Colonic mucosa (tissue), 4 donors: ENCODE data around the gene ARHGAP26. TPM values are rescaled to one million over a fixed set of nuclear protein-coding genes. Genes with fewer than 3 reads are reported as not detected.

Source experiments
- DNase-seq: peaks from one replicate; pipeline ENCODE4 v3.0.0-alpha.2; 2020
- H3K27ac ChIP-seq: fragments of 200-600 bp; one replicate; pipeline ENCODE4 v1.8.0; 2021
- H3K27me3 ChIP-seq: fragments of 200-600 bp; one replicate; pipeline ENCODE4 v1.8.0; 2021
- H3K36me3 ChIP-seq: fragments of 200-600 bp; one replicate; pipeline ENCODE4 v1.8.0; 2021
- H3K4me1 ChIP-seq: fragments of 200-600 bp; one replicate; pipeline ENCODE4 v1.8.0; 2021; ENCODE audit warnings: mild to moderate bottlenecking
- H3K4me3 ChIP-seq: fragments of 200-600 bp; one replicate; pipeline ENCODE4 v1.8.0; 2021
- H3K9ac ChIP-seq, 2 donors: one replicate each; pipeline ENCODE4 v1.7.0; 2013; ENCODE audit warnings: control low read depth in 2 of 2, low read depth in 2 of 2, low read length in 2 of 2
- H3K9me3 ChIP-seq: fragments of 200-600 bp; one replicate; pipeline ENCODE4 v1.8.0; 2021
- intact Hi-C: fragments of 100-400 bp; cut with DNase I; formaldehyde crosslinking; loops from one replicate; pipeline ENCODE4 v1.14.1; 2022
- total RNA-seq, 2 donors: library from RNA; stranded (reverse); fragmentation: NEBNext Ultra II Directional in 1 of 2; extraction: Animal tissue kit (Norgen Biotek cat#: 25700) in 1 of 2; gene quantifications; one replicate each; pipeline ENCODE4 v1.2.1, GENCODE V29; 2021
- TF ChIP-seq, protein P1 (sequence below): fragments of 200-600 bp; IDR thresholded peaks from one replicate; pipeline ENCODE4 v1.8.0; 2022; ENCODE audit warnings: antibody characterized with exemption, mild to moderate bottlenecking
- donor health status: healthy.
- donor health status: DM: no; HTN: no; CAD: no.
- donor health status: DM: no; HTN: no; CAD: no.

ARHGAP26 gene
- total RNA-seq, 2 donors from 2014 or later = 59.1 to 74.0 TPM

DNA sequence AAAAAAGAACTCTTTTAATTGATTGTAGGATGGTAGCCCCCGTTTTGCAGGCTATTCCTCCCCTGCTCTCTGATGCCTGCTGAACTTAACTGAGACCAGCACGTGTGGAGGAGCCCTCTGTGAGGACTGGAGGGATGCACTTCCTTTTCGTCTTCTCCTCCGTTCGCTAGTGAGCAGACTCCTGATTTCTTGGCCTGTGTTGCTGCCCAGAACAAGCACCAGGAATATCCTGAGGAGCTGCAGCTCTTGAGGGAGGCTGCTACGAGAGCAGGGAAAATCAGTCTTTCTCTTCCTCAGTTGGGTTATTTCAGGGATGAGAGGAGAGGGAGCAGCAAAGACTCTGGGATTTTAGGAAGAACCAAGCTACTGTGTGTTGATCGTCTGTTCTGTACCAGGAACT, 74.7 kb downstream of the ARHGAP26 start:
- H3K4me1 ChIP-seq = peaks cover 13% of the 10 kb centered on the region
- intact Hi-C loops = no loop called here

DNA sequence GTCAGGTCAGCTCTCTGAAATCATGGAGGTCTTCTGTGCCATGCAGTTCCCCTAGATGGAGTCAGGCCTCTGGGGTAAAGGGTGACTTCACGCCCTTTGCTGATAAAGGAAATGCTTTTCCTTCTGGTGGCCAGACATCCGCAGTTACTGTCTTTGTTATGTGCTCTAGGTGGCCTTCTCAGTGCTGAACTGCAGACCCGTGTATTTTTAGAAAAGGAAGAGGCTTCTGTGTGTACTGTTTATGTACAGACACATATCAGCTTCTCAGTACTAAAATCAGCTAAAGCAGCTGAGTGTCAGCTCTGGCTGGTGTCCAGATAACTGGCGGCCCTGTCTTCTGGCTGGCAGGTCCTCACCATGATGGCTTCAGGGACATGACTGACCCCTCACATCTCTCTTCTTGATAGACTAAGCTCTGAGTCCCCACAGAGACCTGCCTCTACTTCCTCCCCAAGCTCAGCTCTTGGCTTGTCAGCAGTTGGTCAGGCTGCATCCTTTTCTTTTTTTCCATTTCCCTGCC, 75.3 kb downstream of the ARHGAP26 start:
- intact Hi-C loops = no loop called here
- Histone ChIP-seq H3K9me3 (no peaks in the 10 kb centered on the region), H3K27ac (peak overlapping the region; percentile 73), H3K27me3 (no peaks in the 10 kb centered on the region), H3K4me1 (peaks cover 13% of the 10 kb centered on the region), H3K36me3 (no peaks in the 10 kb centered on the region), H3K9ac (peak overlapping the region in 1 of 2 donors; percentile 44), H3K4me3 (no peak overlapping the region)
- TF ChIP-seq, protein P1, sequence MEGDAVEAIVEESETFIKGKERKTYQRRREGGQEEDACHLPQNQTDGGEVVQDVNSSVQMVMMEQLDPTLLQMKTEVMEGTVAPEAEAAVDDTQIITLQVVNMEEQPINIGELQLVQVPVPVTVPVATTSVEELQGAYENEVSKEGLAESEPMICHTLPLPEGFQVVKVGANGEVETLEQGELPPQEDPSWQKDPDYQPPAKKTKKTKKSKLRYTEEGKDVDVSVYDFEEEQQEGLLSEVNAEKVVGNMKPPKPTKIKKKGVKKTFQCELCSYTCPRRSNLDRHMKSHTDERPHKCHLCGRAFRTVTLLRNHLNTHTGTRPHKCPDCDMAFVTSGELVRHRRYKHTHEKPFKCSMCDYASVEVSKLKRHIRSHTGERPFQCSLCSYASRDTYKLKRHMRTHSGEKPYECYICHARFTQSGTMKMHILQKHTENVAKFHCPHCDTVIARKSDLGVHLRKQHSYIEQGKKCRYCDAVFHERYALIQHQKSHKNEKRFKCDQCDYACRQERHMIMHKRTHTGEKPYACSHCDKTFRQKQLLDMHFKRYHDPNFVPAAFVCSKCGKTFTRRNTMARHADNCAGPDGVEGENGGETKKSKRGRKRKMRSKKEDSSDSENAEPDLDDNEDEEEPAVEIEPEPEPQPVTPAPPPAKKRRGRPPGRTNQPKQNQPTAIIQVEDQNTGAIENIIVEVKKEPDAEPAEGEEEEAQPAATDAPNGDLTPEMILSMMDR = no peak
- peak; percentile 54 for DNase-seq

More for the DNA sequence above, 74.7 kb downstream of the ARHGAP26 start:
- Histone ChIP-seq H3K36me3 (no peaks in the 10 kb centered on the region), H3K4me3 (no peak overlapping the region), H3K27me3 (no peaks in the 10 kb centered on the region), H3K27ac (peak overlapping the region; percentile 73), H3K9me3 (no peaks in the 10 kb centered on the region), H3K9ac (peak overlapping the region in 1 of 2 donors; percentile 44)
- DNase-seq = no peak
- TF ChIP-seq, protein P1 = no peak

DNA sequence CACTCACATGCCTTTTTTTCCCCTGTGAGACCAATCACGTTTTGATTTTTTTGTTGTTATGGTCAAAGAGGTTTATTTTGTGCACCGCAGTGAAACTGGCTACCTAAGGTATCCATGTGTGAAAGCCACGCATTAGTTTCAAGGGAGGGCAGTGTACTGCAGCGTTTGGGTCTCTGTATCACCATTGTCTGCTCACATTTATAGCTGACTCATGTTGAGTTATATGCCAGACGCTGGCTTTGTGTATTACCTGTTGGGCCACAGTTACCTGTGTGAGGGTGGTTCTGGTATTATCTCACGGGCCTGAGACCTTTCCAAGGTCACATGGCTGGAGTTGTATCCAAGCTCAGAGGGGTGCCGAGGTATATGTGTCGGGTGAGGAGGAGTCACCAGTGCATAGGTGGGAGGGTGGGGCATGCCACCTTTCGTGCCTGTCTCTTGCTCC, 75.8 kb downstream of the ARHGAP26 start:
- DNase-seq = no peak
- intact Hi-C loops = no loop called here
- H3K36me3 ChIP-seq = no peaks in the 10 kb centered on the region
- H3K27me3 ChIP-seq = no peaks in the 10 kb centered on the region
- H3K27ac ChIP-seq = peak overlapping the region; percentile 73
- H3K9ac ChIP-seq = peak overlapping the region in 1 of 2 donors; percentile 44
- H3K9me3 ChIP-seq = no peaks in the 10 kb centered on the region
- no peak overlapping the region for H3K4me3 ChIP-seq
- peaks cover 13% of the 10 kb centered on the region for H3K4me1 ChIP-seq
- TF ChIP-seq, protein P1 = no peak

DNA sequence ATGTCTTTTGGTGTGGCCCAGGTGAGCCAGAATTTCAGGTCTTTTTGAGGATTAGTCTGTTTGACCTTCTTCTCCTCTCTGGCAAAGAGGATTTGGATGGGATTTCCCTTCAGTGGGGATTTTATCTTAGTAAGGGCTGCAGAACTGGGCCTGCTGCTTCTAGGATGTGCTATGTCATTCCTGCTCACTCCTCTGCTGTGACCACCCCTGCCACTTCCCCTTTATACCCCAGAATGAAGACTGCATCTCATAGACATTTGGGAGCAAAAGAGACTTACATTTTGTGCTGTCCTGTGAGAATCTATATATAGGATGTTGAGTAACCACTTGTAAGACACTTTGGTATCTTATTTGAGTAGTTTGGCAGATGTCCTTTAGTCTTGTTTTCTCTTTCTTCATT, 76.2 kb downstream of the ARHGAP26 start:
- no peaks in the 10 kb centered on the region for H3K27me3 ChIP-seq
- no peaks in the 10 kb centered on the region for H3K9me3 ChIP-seq
- H3K4me1 ChIP-seq = peaks cover 13% of the 10 kb centered on the region
- no peaks in the 10 kb centered on the region for H3K36me3 ChIP-seq
- no peak for DNase-seq
- H3K9ac ChIP-seq = peak overlapping the region in 1 of 2 donors; percentile 44
- intact Hi-C loops = no loop called here
- no peak overlapping the region for H3K27ac ChIP-seq
- TF ChIP-seq, protein P1 = no peak
- no peak overlapping the region for H3K4me3 ChIP-seq

DNA sequence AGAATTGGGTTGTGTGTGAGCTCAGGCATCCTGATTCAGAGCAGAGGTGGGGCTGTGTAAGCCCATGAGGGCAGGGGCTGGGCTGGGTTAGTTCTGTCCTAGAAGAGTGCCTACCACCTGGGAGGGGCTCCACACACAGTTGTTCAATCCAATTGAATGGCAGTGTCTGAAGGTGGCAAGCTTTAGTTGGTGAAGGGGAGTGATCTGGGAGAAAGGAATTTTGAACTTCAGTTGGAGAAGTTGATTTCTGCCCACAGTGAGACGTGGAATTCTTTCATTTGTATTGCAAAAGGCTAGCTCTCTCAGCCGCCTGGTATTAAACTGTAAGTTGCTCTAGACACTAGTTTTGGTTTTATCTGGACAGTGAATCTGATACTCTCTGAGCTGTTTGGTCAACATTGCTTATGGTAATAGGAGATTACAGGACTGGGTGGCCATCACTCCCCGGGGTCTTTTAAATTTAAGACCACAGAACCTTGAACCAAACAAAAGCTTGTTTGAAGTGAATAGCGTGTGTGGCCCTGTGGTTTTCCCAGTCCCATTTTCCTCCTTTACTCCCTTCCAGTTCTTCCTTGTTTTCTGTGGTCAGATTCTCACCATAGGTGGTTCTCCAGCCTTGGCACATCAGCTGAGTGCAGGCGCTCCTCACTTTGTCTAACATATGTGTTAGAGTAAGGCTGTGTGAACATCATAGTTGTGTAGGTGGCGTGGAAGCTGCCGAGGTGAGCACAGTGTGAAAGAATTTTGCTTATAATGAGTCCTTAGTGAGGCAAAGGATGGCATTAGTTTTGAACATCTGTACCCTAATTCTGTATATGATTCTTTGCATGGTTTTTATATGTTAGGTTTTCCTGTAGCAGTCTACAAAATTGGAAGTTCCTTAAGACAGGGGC, 78.0 kb downstream of the ARHGAP26 start:
- Histone ChIP-seq H3K27ac (no peak overlapping the region), H3K9ac (no peak overlapping the region), H3K9me3 (no peaks in the 10 kb centered on the region), H3K36me3 (no peaks in the 10 kb centered on the region), H3K27me3 (no peaks in the 10 kb centered on the region), H3K4me1 (peaks cover 13% of the 10 kb centered on the region), H3K4me3 (no peak overlapping the region)
- TF ChIP-seq, protein P1 = no peak
- intact Hi-C loops = no loop called here
- no peak for DNase-seq
